DOHH2 (cell line): ENCODE measurements around the gene SLC17A9.

Experiments used
- H3F3A ChIP-seq: fragments of 200-600 bp; sonication (generic), shearing (Covaris generic); 2 replicates; pipeline ENCODE4 v1.6.0; 2016; ENCODE audit warnings: antibody characterized with exemption, mild to moderate bottlenecking; ENCODE audit not compliant: control insufficient read depth, insufficient read depth
- H3K27ac ChIP-seq: fragments of 200-600 bp; sonication (generic); 2 replicates; pipeline ENCODE4 v1.5.1; 2014; ENCODE audit warnings: low read depth, mild to moderate bottlenecking, low read length, moderate library complexity
- H3K27me3 ChIP-seq: fragments of 200-600 bp; sonication (generic); 2 replicates; pipeline ENCODE4 v1.6.1; 2014; ENCODE audit warnings: mild to moderate bottlenecking, low read length, mixed read lengths; ENCODE audit not compliant: control insufficient read depth
- H3K36me3 ChIP-seq: fragments of 200-600 bp; sonication (generic); 2 replicates; pipeline ENCODE4 v1.6.1; 2014; ENCODE audit warnings: mild to moderate bottlenecking, low read length, moderate library complexity, mixed read lengths; ENCODE audit not compliant: control insufficient read depth
- H3K4me1 ChIP-seq: fragments of 200-600 bp; sonication (generic); 2 replicates; pipeline ENCODE4 v1.6.1; 2014; ENCODE audit warnings: mild to moderate bottlenecking, low read length, mixed read lengths; ENCODE audit not compliant: control insufficient read depth
- H3K4me2 ChIP-seq: fragments of 200-600 bp; sonication (generic); 2 replicates; pipeline ENCODE4 v1.6.0; 2014; ENCODE audit warnings: mild to moderate bottlenecking, low read length, moderate library complexity
- H3K4me3 ChIP-seq: fragments of 200-600 bp; sonication (generic); 2 replicates; pipeline ENCODE4 v1.5.1; 2014; ENCODE audit warnings: mild to moderate bottlenecking, low read length, mixed read lengths
- H3K79me2 ChIP-seq: fragments of 200-600 bp; sonication (generic); 2 replicates; pipeline ENCODE4 v1.6.1; 2014; ENCODE audit warnings: mild to moderate bottlenecking, low read length, mixed read lengths; ENCODE audit not compliant: control insufficient read depth
- H3K9me2 ChIP-seq: fragments of 200-600 bp; sonication (generic); replicated peaks from 2 replicates; pipeline ENCODE4 v1.6.1; 2014; ENCODE audit warnings: mild to moderate bottlenecking, low read length, mixed read lengths; ENCODE audit not compliant: control insufficient read depth
- H3K9me3 ChIP-seq: fragments of 200-600 bp; sonication (generic); 2 replicates; pipeline ENCODE4 v1.6.1; 2014; ENCODE audit warnings: antibody characterized with exemption, low read length, mixed read lengths; ENCODE audit not compliant: control insufficient read depth, insufficient read depth
- H4K20me1 ChIP-seq: fragments of 200-600 bp; sonication (generic); 2 replicates; pipeline ENCODE4 v1.6.0; 2014; ENCODE audit warnings: low read depth, mild to moderate bottlenecking, antibody characterized with exemption, low read length, moderate library complexity; ENCODE audit not compliant: control insufficient read depth, insufficient read depth
- EZH2phosphoT487 ChIP-seq: fragments of 200-600 bp; sonication (generic); IDR thresholded peaks from 2 replicates; pipeline ENCODE4 v1.6.1; 2017; ENCODE audit warnings: borderline replicate concordance, mild to moderate bottlenecking, antibody characterized with exemption, low read length, moderate library complexity, mixed read lengths
- TF ChIP-seq, protein P1 (sequence below): fragments of 200-600 bp; sonication (generic); IDR thresholded peaks from one replicate; pipeline ENCODE4 v1.5.1; 2014; ENCODE audit warnings: antibody characterized with exemption, mild to moderate bottlenecking, low read depth, low read length; ENCODE audit not compliant: poor library complexity, severe bottlenecking

The SLC17A9 gene

DNA sequence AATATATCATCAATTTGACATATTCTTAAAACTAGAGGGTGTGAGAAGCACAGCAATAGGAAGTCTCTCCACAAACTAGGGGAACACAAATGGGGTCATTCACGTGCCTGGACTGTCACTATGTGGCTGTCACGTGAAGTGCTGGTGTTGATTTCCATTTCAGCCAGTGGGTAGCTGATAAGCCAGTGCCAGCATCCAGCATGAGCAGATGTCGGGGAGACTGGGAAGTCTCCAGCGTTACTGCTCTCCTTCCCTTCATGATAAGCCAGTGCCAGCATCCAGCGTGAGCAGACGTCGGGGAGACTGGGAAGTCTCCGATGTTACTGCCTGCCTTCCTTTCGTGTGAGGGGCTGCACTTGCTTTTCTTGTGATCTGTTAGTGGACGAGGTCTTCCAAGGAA, 5.6 kb upstream of the SLC17A9 start:
- no peak overlapping the region for H3K4me3 ChIP-seq
- H3K27ac ChIP-seq, result no peak overlapping the region
- peaks cover 3% of the 10 kb centered on the region; the same call in 1 of the 2 replicates for H3F3A ChIP-seq
- peaks cover 3% of the 10 kb centered on the region for H3K4me1 ChIP-seq
- peaks cover 5% of the 10 kb centered on the region; the same call in 1 of the 2 replicates for H3K9me3 ChIP-seq
- H3K4me2 ChIP-seq, result no peak overlapping the region
- H3K79me2 ChIP-seq, result peaks cover 60% of the 10 kb centered on the region
- no peaks in the 10 kb centered on the region for H3K9me2 ChIP-seq
- H4K20me1 ChIP-seq, result no peaks in the 10 kb centered on the region
- no peaks in the 10 kb centered on the region for H3K27me3 ChIP-seq
- TF ChIP-seq EZH2phosphoT487, result no peak
- TF ChIP-seq, protein P1, sequence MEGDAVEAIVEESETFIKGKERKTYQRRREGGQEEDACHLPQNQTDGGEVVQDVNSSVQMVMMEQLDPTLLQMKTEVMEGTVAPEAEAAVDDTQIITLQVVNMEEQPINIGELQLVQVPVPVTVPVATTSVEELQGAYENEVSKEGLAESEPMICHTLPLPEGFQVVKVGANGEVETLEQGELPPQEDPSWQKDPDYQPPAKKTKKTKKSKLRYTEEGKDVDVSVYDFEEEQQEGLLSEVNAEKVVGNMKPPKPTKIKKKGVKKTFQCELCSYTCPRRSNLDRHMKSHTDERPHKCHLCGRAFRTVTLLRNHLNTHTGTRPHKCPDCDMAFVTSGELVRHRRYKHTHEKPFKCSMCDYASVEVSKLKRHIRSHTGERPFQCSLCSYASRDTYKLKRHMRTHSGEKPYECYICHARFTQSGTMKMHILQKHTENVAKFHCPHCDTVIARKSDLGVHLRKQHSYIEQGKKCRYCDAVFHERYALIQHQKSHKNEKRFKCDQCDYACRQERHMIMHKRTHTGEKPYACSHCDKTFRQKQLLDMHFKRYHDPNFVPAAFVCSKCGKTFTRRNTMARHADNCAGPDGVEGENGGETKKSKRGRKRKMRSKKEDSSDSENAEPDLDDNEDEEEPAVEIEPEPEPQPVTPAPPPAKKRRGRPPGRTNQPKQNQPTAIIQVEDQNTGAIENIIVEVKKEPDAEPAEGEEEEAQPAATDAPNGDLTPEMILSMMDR, result no peak
- H3K36me3 ChIP-seq, result peaks cover 85% of the 10 kb centered on the region

DNA sequence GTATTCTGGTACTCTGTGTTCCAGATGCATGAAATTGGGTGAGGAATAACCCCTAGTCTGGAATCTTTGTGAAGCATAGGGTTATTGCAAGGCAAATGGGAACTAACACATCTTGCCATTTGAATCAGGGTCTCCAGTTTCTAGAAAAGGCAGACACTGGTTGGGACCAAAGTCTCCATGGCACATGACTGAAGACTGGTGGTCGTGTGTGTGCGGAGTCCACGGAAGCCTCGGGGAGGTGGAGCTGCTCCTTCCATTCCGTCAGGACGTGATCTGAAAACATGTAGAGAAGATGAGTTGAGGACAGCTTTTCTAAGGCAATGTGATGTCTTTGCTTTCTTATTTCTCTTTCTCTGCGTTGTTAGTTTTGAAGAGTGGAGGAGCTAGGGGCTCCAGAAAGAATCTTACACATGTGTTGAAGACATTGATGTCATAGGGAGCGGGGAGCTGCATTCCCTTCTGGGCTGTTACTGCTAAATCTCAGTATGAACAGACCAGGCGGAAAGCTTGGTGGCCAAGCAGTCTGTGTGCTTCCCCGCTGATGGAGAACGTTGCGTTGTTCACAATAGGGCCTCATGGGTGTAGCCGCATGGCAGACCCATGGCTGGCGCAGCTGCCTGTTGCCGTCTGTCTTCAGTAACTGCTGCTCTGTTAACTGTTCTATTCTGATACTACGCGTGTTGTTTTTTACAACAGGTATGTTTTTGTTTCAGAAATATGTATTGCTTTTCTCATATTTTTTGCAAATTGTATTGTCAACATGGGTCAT, 4.8 kb upstream of the SLC17A9 start:
- H3K27me3 ChIP-seq, result no peaks in the 10 kb centered on the region
- H3K9me2 ChIP-seq, result no peaks in the 10 kb centered on the region
- H3K4me2 ChIP-seq, result no peak overlapping the region
- no peaks in the 10 kb centered on the region for H4K20me1 ChIP-seq
- H3K4me3 ChIP-seq, result no peak overlapping the region
- TF ChIP-seq, protein P1, result no peak
- no peak for TF ChIP-seq EZH2phosphoT487
- peaks cover 77% of the 10 kb centered on the region for H3K36me3 ChIP-seq
- peaks cover 9% of the 10 kb centered on the region for H3K4me1 ChIP-seq
- peaks cover 59% of the 10 kb centered on the region for H3K79me2 ChIP-seq
- no peak overlapping the region for H3K27ac ChIP-seq
- peaks cover 3% of the 10 kb centered on the region; the same call in 1 of the 2 replicates for H3F3A ChIP-seq
- H3K9me3 ChIP-seq, result peaks cover 5% of the 10 kb centered on the region; the same call in 1 of the 2 replicates

DNA sequence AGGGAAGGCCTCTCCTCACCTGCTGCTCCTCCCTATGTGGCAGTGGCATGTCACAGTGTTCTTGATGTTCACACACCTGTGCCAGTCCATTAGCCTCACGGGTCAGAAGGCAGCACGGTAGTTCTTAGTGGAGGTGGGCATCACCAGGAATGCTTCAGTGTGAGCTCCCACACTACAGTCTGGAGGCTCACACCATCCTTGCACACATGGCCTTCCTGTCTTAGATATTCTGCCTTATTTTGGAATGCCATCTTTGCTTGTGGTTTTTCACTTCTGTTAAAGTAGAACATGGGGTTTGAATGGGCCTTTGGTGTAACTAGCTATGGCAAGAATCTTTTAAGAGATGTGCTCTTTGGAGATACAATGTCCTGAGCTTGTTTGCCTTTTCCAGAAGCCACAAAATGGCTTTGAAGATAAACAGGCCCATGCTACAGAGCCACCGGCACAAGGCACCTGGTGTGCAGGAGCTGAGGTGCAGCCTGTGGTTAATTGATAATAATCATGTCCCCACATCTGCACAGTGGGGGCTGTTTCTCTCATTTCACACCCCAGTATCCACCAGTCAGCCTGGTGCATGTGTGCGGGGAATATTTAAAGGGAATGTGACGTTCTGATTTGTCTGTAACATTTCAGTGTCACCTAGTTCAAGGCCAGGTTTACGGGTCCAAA, 3.2 kb upstream of the SLC17A9 start:
- H3K36me3 ChIP-seq, result peaks cover 61% of the 10 kb centered on the region
- H3K9me3 ChIP-seq, result peaks cover 5% of the 10 kb centered on the region; the same call in 1 of the 2 replicates
- no peaks in the 10 kb centered on the region for H4K20me1 ChIP-seq
- H3K4me3 ChIP-seq, result no peak overlapping the region
- H3K27me3 ChIP-seq, result no peaks in the 10 kb centered on the region
- no peak overlapping the region for H3K27ac ChIP-seq
- H3K9me2 ChIP-seq, result no peaks in the 10 kb centered on the region
- peaks cover 55% of the 10 kb centered on the region for H3K79me2 ChIP-seq
- TF ChIP-seq, protein P1, result no peak
- no peak for TF ChIP-seq EZH2phosphoT487
- H3K4me2 ChIP-seq, result no peak overlapping the region
- peaks cover 21% of the 10 kb centered on the region for H3K4me1 ChIP-seq
- H3F3A ChIP-seq, result peaks cover 14% of the 10 kb centered on the region
